BLaER1 (cell line): Measurements from ENCODE around the gene PLBD2.

ENCODE experiments used
- H3K27ac ChIP-seq: shearing (Covaris generic); formaldehyde crosslinking; 2 replicates; pipeline ENCODE4 v1.8.1; 2022
- H3K27me3 ChIP-seq: shearing (Covaris generic); formaldehyde crosslinking; 2 replicates; pipeline ENCODE4 v1.8.1; 2022
- H3K36me3 ChIP-seq: shearing (Covaris generic); formaldehyde crosslinking; 2 replicates; pipeline ENCODE4 v1.8.1; 2022
- H3K4me1 ChIP-seq: shearing (Covaris generic); formaldehyde crosslinking; 2 replicates; pipeline ENCODE4 v1.8.1; 2022
- H3K4me2 ChIP-seq: shearing (Covaris generic); formaldehyde crosslinking; 2 replicates; pipeline ENCODE4 v1.8.1; 2022
- H3K4me3 ChIP-seq: shearing (Covaris generic); formaldehyde crosslinking; 2 replicates; pipeline ENCODE4 v1.8.1; 2022
- H3K9ac ChIP-seq: shearing (Covaris generic); formaldehyde crosslinking; 2 replicates; pipeline ENCODE4 v1.8.1; 2022
- H3K9me3 ChIP-seq: shearing (Covaris generic); formaldehyde crosslinking; 2 replicates; pipeline ENCODE4 v1.8.1; 2022
- H4K20me1 ChIP-seq: shearing (Covaris generic); formaldehyde crosslinking; 2 replicates; pipeline ENCODE4 v1.8.1; 2022
- Cebpa-rat ChIP-seq: shearing (Covaris generic); IDR thresholded peaks from 2 replicates; pipeline ENCODE4 v1.8.1; 2022

PLBD2 gene

GRCh38 chr12:113424915-113425823 is 66.8 kb downstream of the PLBD2 start:
- H4K20me1 ChIP-seq, result peaks cover 6% of the 10 kb centered on the region; the same call in 1 of the 2 replicates
- no peak overlapping the region for H3K9ac ChIP-seq
- no peaks in the 10 kb centered on the region; the same call in 1 of the 2 replicates for H3K9me3 ChIP-seq
- H3K27ac ChIP-seq, result no peak overlapping the region
- H3K4me2 ChIP-seq, result no peak overlapping the region
- no peak overlapping the region for H3K4me3 ChIP-seq
- H3K36me3 ChIP-seq, result no peaks in the 10 kb centered on the region
- peaks cover 19% of the 10 kb centered on the region for H3K27me3 ChIP-seq
- no peak for TF ChIP-seq Cebpa-rat
- H3K4me1 ChIP-seq, result peaks cover 21% of the 10 kb centered on the region

- Histone ChIP-seq H3K9me3 (no peaks in the 10 kb centered on the region; the same call in 1 of the 2 replicates), H3K4me3 (no peak overlapping the region), H3K4me2 (peak overlapping the region; percentile 29; the same call in 1 of the 2 replicates), H4K20me1 (peaks cover 6% of the 10 kb centered on the region; the same call in 1 of the 2 replicates), H3K27ac (no peak overlapping the region), H3K36me3 (no peaks in the 10 kb centered on the region), H3K9ac (no peak overlapping the region), H3K27me3 (peaks cover 19% of the 10 kb centered on the region), H3K4me1 (peaks cover 21% of the 10 kb centered on the region)
- TF ChIP-seq Cebpa-rat, result no peak
These were observed 67.6 kb downstream of the PLBD2 start for GRCh38 chr12:113425960-113426453.

- no peaks in the 10 kb centered on the region; the same call in 1 of the 2 replicates for H3K9me3 ChIP-seq
- peaks cover 9% of the 10 kb centered on the region; the same call in 1 of the 2 replicates for H3K4me1 ChIP-seq
- TF ChIP-seq Cebpa-rat, result no peak
- H3K4me3 ChIP-seq, result no peak overlapping the region
- peaks cover 19% of the 10 kb centered on the region for H3K27me3 ChIP-seq
- no peaks in the 10 kb centered on the region for H3K36me3 ChIP-seq
- no peak overlapping the region for H3K27ac ChIP-seq
- peaks cover 6% of the 10 kb centered on the region; the same call in 1 of the 2 replicates for H4K20me1 ChIP-seq
- no peak overlapping the region for H3K9ac ChIP-seq
- H3K4me2 ChIP-seq, result no peak overlapping the region
These were observed 69.5 kb downstream of the PLBD2 start for GRCh38 chr12:113427882-113428281.

GRCh38 chr12:113428482-113428881 is 70.1 kb downstream of the PLBD2 start:
- Histone ChIP-seq H3K36me3 (no peaks in the 10 kb centered on the region), H3K4me2 (no peak overlapping the region), H3K27ac (no peak overlapping the region), H3K9me3 (no peaks in the 10 kb centered on the region; the same call in 1 of the 2 replicates), H3K9ac (no peak overlapping the region), H3K4me3 (no peak overlapping the region), H3K27me3 (peaks cover 19% of the 10 kb centered on the region), H3K4me1 (peaks cover 9% of the 10 kb centered on the region; the same call in 1 of the 2 replicates), H4K20me1 (peaks cover 6% of the 10 kb centered on the region; the same call in 1 of the 2 replicates)
- TF ChIP-seq Cebpa-rat, result no peak

GRCh38 chr12:113432986-113433385 is 74.6 kb downstream of the PLBD2 start:
- no peak overlapping the region for H3K4me3 ChIP-seq

GRCh38 chr12:113435367-113435766 is 77.0 kb downstream of the PLBD2 start:
- H3K9ac ChIP-seq, result no peak overlapping the region
- H4K20me1 ChIP-seq, result no peaks in the 10 kb centered on the region
- H3K36me3 ChIP-seq, result no peaks in the 10 kb centered on the region
- no peaks in the 10 kb centered on the region for H3K27me3 ChIP-seq
- H3K9me3 ChIP-seq, result no peaks in the 10 kb centered on the region
- no peak for TF ChIP-seq Cebpa-rat
- no peak overlapping the region for H3K4me2 ChIP-seq
- no peaks in the 10 kb centered on the region for H3K4me1 ChIP-seq
- no peak overlapping the region for H3K4me3 ChIP-seq
- no peak overlapping the region for H3K27ac ChIP-seq

More at GRCh38 chr12:113432986-113433385, 74.6 kb downstream of the PLBD2 start:
- TF ChIP-seq Cebpa-rat, result no peak
- H3K9me3 ChIP-seq, result no peaks in the 10 kb centered on the region; the same call in 1 of the 2 replicates
- no peaks in the 10 kb centered on the region for H3K36me3 ChIP-seq
- no peak overlapping the region for H3K4me2 ChIP-seq
- H3K9ac ChIP-seq, result no peak overlapping the region
- peaks cover 4% of the 10 kb centered on the region; the same call in 1 of the 2 replicates for H3K27me3 ChIP-seq
- H3K4me1 ChIP-seq, result no peaks in the 10 kb centered on the region
- no peaks in the 10 kb centered on the region for H4K20me1 ChIP-seq
- H3K27ac ChIP-seq, result no peak overlapping the region

- Histone ChIP-seq H3K9ac (no peak overlapping the region), H3K9me3 (no peaks in the 10 kb centered on the region), H3K36me3 (no peaks in the 10 kb centered on the region), H4K20me1 (no peaks in the 10 kb centered on the region), H3K4me1 (no peaks in the 10 kb centered on the region), H3K27me3 (no peaks in the 10 kb centered on the region), H3K4me3 (no peak overlapping the region), H3K4me2 (no peak overlapping the region), H3K27ac (no peak overlapping the region)
- no peak for TF ChIP-seq Cebpa-rat
These were observed 78.2 kb downstream of the PLBD2 start for GRCh38 chr12:113436586-113436985.

- Histone ChIP-seq H3K9me3 (no peaks in the 10 kb centered on the region), H3K27me3 (no peaks in the 10 kb centered on the region), H3K4me2 (no peak overlapping the region)
These were observed 78.8 kb downstream of the PLBD2 start for GRCh38 chr12:113436993-113437728.

GRCh38 chr12:113437729-113438100 is 79.3 kb downstream of the PLBD2 start:
- no peak overlapping the region for H3K27ac ChIP-seq
- no peak overlapping the region for H3K4me3 ChIP-seq
- no peak overlapping the region for H3K4me2 ChIP-seq
- H3K4me1 ChIP-seq, result no peaks in the 10 kb centered on the region
- no peaks in the 10 kb centered on the region for H4K20me1 ChIP-seq
- no peaks in the 10 kb centered on the region for H3K9me3 ChIP-seq
- no peak overlapping the region for H3K9ac ChIP-seq
- no peak for TF ChIP-seq Cebpa-rat
- H3K36me3 ChIP-seq, result no peaks in the 10 kb centered on the region
- no peaks in the 10 kb centered on the region for H3K27me3 ChIP-seq

More at GRCh38 chr12:113436993-113437728, 78.8 kb downstream of the PLBD2 start:
- H4K20me1 ChIP-seq, result no peaks in the 10 kb centered on the region
- no peak overlapping the region for H3K27ac ChIP-seq
- H3K4me1 ChIP-seq, result no peaks in the 10 kb centered on the region
- H3K9ac ChIP-seq, result no peak overlapping the region
- no peak overlapping the region for H3K4me3 ChIP-seq
- no peak for TF ChIP-seq Cebpa-rat
- no peaks in the 10 kb centered on the region for H3K36me3 ChIP-seq
